CD4-positive, alpha-beta T cell treated with Interleukin-4 for 4 hours (primary cell): ENCODE results near the gene NUDT14.

Source experiments
- DNase-seq: peaks from one replicate; pipeline ENCODE4 v3.0.0-alpha.2; 2020

NUDT14 gene

DNA sequence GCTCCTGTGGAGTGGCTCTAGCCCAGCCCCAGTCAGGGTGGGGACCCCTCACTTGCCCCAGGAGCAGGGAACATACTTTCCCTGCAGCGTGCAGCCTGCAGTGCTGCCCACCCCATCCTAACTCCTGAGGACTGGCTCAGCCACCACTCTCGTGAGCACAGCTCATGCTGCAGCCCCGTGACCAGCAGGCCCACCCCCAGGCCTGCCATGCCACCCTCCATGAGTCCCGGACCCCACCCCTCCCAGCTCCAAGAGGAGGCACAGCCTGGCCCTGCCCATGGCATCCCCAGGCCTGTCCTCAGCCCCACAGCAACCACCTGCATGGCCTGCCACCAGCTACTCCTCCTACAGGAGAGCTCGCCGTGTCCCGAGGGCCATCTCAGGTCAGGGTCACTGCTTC, 8.6 kb downstream of the NUDT14 start:
- no peak for DNase-seq

GRCh38 chr14:105171004-105171673, 10.0 kb downstream of the NUDT14 start:
- DNase-seq = no peak

GRCh38 chr14:105169776-105170655, 11.1 kb downstream of the NUDT14 start:
- no peak for DNase-seq

DNA sequence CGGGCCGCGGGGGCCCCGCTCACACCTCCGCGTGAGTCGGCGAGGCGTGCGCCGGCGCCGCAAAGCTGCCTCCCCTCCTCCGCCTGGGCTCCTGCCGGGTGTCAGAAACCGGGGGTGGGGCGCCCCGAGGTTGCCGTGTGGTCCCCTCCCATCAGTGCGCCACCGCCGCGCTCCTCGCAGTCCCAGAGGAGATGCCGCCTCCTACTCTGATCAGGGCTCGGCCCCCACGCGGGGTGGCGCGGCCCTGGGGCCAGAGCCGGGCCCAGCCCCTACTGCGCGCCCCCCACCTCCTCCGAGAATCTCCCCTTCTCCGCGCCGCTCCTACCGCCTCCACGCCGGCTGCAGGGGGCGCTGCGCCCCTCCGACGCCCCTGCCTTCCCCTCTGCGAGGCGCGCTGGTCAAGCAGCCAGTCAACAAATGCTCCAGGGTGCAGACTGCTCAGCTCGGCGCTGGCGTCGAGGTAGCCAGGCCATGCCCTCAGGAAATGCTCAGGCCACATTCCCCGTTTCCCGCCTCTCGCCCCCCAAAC, 12.1 kb downstream of the NUDT14 start:
- DNase-seq = peak; percentile 20

DNA sequence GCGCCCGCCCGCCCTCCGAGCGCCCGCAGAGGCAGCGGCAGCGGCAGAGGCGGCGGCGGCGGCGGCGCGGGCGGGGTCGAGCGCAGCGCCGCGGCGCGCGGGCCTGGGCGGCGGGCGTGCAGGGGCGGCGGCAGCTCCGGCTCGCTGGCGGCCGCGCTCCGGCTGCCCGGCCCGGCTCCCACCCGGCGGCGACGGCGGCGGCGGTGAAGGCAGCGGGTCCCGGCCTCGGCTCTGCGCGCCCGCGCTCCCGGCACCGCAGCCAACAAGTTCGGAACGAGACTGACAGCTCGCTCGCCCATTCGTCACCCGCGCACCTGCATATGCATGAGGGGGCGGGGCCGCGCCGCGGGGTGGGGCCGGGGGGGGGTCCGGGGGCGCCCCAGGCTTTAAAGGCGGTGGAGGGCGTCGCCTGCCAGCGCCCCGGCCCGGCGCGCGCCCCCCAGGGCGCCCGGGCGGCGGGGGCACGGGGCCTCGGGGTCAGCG, 12.6 kb downstream of the NUDT14 start, which contains the start of gene JAG2:
JAG2 (minus strand) TSS at position 281 of the 483 bp plus-strand sequence. CDS start 356 bp downstream, outside the sequence.
- DNase-seq = peak; percentile 50

DNA sequence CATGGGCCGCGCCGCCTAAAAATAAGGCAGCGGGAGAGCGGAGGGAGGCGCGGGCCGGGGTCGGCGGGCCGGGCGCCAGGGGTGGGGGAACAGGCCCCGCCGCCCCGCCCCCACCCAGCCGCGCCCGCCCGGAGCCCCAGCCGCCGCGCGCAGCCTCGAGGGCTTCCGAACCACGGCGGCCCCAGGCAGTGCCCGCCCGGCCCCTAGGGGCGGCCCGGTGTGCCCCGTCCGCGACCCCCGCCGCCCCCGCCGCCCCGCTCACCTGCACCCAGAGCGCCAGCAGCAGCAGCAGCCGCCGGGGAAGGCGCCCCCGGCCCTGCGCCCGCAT, 13.1 kb downstream of the NUDT14 start:
- no peak for DNase-seq

DNA sequence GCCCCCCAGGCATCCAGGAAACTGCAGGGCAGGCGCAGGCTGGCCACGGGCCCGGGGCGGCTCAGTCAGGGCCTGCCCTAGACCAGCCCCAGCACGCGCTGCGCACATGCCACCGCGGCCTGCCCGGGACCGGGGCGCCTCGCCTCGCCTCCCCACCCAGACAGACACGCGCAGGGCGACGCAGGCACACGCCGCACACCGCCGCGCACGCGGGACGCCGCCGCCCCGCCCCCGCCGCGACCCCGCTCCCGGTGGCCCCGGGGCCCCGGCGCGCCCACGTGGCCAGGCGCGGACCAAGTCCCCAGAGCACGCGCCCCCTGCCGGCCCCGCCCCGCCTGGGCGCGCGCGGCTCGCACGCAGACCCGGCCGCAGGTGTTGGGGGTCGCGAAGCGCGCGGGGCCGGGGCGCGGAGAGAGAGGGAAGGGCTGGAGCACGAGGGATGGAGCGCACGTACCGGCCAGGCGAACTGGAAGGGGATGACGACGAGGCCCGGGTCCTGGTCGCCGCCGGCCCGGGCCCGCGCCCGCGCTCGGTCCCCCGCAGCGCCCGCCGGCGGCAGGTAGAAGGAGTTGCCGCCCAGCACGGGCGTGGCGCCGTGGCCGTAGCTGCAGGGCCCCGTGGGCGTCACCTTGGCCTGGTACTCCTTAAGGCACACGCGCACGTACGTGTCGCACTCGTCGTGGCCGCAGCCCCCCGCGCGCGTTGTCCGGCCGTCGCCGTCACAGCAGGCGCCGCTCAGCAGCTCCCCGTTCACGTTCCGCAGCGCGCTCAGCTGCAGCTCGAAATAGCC, 13.6 kb downstream of the NUDT14 start:
- DNase-seq = no peak

DNA sequence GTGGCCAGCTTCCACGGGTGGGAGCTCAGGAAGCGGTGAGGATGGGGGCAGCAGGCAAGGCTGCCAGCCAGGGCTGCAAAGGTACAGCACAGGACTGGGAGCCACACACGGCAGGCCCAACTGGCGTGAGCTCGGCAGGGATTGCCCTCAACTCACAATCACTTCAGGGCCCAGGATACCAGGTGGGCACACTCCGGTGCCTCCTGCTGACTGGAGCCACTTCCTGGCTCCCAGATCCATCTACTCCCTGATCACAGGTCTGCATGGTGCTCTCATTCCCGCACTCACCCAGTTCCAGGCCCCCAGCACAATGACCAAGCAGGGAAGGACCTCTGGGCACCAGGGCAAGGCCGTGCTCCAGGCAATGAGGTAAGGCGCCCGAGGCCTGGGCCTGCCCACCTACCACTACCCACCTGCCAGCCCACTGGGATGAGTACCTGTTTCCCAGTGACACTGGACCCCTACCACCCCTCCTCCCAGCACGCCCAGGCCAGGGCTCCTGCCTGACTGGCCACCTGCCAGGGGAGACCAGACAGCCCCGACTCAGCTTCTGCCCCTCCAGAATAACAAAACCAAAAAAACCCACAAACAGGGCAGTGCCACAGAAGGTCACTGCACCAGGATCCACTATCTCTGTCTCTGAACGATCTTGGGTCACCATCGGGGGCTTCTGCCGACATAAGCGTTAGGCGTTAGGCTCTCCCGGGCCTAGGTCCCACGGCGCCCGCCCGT, 14.4 kb downstream of the NUDT14 start:
- no peak for DNase-seq

- no peak for DNase-seq
Measured at GRCh38 chr14:105165761-105166485, 15.2 kb downstream of the NUDT14 start.

GRCh38 chr14:105165134-105165704, 15.9 kb downstream of the NUDT14 start:
- no peak for DNase-seq

GRCh38 chr14:105163040-105163742, 17.9 kb downstream of the NUDT14 start:
- no peak for DNase-seq

DNA sequence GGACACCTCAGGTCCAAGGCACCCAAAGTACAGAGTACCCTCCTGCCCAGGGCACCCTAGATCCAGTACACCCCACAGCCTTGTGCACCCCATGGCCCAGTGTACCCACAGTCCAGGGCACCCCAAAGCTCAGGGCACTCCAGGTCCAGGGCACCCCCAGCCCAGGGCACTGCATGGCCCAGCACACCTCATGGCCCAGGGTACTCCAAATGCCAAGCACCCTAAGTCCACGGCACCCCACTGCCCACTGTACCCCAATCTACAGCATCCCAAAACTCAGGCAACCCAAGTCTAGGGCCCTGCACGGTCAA, 18.5 kb downstream of the NUDT14 start:
- DNase-seq = no peak

- peak; percentile 14 for DNase-seq
Measured at GRCh38 chr14:105161964-105162668, 19.0 kb downstream of the NUDT14 start.

- DNase-seq = no peak
Measured at GRCh38 chr14:105161309-105161708, 19.8 kb downstream of the NUDT14 start.

DNA sequence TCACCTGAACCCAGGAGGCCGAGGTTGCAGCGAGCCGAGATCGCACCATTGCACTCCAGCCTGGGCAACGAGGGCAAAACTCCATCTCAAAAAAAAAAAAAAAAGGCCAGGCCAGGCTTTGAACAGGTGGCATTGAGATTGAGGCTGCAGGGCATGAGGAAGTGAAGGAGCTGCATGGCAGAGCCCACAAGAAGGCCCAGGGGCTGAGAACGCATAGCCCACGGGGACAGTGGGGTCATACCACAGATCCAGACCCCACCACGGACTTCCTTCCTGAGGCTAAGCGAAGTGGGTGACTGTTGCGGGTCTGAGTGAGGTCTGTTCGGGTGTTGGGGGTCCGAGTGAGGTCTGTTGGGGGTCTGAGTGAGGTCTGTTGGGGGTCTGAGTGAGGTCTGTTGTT, 20.3 kb downstream of the NUDT14 start:
- no peak for DNase-seq

DNA sequence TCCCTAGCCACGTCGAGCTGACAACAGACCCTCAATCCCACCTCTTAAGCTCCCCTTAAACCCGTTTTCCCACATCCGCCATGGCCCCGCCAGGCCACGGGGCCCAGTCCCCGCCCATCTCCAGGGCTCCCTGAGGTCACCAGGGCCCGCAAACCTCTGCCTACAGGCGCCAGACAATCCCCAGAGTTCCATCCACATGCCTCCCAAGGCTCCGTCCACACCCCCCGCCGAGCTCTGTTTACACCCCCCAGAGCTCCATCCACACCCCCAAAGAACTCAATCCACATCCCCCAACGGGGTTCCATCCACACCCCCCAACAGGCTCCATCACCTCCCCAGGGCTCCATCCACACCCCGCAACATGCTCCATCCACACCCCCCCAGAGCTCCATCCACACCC, 21.8 kb downstream of the NUDT14 start:
- no peak for DNase-seq

GRCh38 chr14:105158794-105159193, 22.3 kb downstream of the NUDT14 start:
- DNase-seq = no peak

- no peak for DNase-seq
Measured at GRCh38 chr14:105157872-105158271, 23.2 kb downstream of the NUDT14 start.

GRCh38 chr14:105156414-105157375, 24.4 kb downstream of the NUDT14 start:
- no peak for DNase-seq
